GM12891 (cell line): ENCODE results near the gene UBXN2A.
A peak's percentile ranks its signal among the peaks of the same experiment; 100 is the strongest.

Experiments used
- DNase-seq: peaks from one replicate; pipeline ENCODE4 v3.0.0; 2011; ENCODE audit warnings: low spot score; ENCODE audit not compliant: insufficient read length
- FAIRE-seq: peaks from 2 replicates; lab custom pipeline; 2011; peaks lifted over from hg19 to GRCh38; lab: Jason Lieb, UNC
- PAX5 ChIP-seq: IDR thresholded peaks from 2 replicates; pipeline ENCODE4 v1.6.1; 2011; ENCODE audit warnings: low read length, moderate library complexity, mild to moderate bottlenecking; ENCODE audit not compliant: insufficient read depth, severe bottlenecking
- POLR2A ChIP-seq: IDR thresholded peaks from 2 replicates; pipeline ENCODE4 v1.6.1; 2011; ENCODE audit warnings: low read depth, low read length, control low read depth
- POLR2AphosphoS5 ChIP-seq: IDR thresholded peaks from 2 replicates; pipeline ENCODE4 v1.6.1; 2011; ENCODE audit warnings: low read depth, low read length, control low read depth
- POU2F2 ChIP-seq: IDR thresholded peaks from 2 replicates; pipeline ENCODE4 v1.6.1; 2011; ENCODE audit warnings: low read depth, mild to moderate bottlenecking, control low read depth, low read length, moderate library complexity
- SPI1 ChIP-seq: IDR thresholded peaks from 2 replicates; pipeline ENCODE4 v1.6.1; 2011; ENCODE audit warnings: low read depth, low read length, control low read depth
- TAF1 ChIP-seq: IDR thresholded peaks from 2 replicates; pipeline ENCODE4 v1.6.1; 2011; ENCODE audit warnings: low read depth, low read length, control low read depth

UBXN2A gene

DNA sequence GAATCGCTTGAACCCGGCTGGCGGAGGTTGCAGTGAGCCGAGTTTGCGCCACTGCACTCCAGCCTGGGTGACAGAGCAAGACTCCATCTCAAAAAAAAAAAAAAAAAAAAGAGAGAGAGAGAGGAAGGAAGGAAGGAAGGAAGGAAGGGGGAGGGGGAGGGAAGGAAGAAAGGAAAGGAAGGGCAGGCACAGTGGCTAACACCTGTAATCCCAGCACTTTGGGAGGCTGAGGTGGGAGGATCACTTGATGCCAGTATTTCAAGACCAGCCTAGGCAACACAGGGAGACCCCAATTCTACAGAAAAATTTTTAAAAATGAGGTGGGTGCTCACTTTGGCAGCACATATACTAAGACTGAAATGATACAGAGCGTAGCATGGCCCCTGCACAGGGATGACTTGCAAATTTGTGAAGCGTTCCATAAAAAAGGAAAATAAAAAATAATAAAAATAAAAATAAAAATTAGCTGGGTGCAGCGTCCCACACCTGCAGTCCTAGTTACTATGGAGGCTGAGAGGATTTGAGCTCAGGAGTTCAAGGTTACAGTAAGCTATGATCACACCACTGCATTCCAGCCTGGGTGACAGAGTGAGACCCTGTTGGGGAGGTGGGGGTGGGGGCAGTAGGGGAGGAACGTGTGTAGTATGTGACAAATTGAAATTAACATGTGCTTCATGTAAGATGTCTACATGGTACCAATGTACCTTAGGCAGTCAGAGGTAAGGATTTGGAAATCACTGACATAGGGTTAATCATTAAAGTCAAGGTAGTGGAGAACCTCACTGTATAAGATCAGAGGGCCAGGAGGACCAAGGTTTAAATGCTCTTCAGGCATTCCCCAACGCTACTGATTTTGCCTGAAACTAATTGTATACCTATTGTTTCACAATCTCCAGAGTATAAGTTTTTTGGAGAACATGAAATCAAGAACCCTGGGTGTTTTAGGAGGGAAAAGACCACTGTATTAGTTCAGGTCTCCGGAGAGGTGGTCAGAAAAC lies 105.5 kb downstream of the UBXN2A start:
- DNase-seq (no peak), FAIRE-seq (peak; percentile 50)
- TF ChIP-seq POLR2AphosphoS5: no peak
- no peak for TF ChIP-seq POLR2A
- TF ChIP-seq SPI1: no peak
- no peak for TF ChIP-seq TAF1
- no peak for TF ChIP-seq PAX5
- TF ChIP-seq POU2F2: no peak

DNA sequence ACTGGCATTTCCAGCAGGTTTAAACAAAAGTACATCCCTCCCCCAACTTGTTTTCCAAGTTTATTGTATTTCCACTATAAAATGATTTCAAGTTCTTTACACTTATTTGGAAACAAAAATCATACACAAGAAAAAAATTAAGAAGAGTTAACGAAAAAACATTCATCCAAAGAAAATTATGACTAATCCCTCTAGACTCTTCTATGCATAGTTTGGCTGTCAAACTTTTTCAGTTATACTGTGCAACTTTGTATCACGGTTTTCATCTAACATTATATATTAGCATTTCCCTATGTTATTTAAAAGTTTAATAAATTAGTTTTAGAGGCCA lies 106.3 kb downstream of the UBXN2A start:
- FAIRE-seq (no peak), DNase-seq (no peak)

DNA sequence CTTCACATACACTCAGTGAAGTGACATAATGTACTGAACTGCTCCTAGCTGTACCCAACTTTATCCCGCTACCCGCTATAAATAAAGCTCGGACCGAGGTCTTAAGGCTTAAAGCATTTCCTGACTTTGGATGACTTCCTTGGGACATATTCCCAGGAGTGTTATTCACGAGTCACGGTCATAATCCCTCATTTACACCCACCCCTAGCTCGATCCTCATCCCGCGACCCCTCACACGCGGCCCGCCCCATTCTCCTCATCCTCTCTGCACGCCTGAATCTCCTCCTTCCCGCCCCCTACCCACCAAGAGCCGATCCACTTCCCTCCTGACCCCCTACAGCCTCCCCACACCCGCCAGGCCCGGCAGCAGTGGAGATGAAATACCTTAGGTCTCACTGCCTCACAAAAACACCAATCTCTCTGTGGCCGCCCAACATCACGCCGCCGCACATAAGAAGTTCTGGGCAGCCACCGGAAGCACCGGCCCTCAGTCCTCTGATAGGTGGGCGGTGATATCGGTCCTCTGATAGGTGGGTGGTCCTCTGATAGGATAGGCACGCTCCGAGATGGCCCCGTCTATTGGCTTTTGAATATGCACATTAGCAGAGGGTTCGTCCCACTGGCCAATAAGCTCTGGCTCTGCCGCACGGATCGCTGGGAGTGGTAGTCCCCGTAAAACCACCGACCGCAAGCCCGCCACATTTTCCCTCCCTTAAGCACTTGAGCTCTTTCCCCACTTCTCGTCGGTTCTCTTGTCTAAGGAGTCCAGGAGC lies 106.9 kb downstream of the UBXN2A start, which contains the start of gene WDCP:
Gene WDCP (minus strand): TSS at position 462 of the 773 bp plus-strand sequence. CDS start 7,897 bp downstream, outside the sequence.
- DNase-seq: peak; percentile 73
- peak; percentile 90 for FAIRE-seq
- no peak for TF ChIP-seq SPI1
- peak; percentile 88 for TF ChIP-seq POU2F2
- TF ChIP-seq TAF1: peak; percentile 85
- peak; percentile 87 for TF ChIP-seq POLR2AphosphoS5
- TF ChIP-seq PAX5: no peak
- peak; percentile 88 for TF ChIP-seq POLR2A

More for the DNA sequence above, 106.3 kb downstream of the UBXN2A start:
- TF ChIP-seq POU2F2: no peak
- TF ChIP-seq TAF1: no peak

DNA sequence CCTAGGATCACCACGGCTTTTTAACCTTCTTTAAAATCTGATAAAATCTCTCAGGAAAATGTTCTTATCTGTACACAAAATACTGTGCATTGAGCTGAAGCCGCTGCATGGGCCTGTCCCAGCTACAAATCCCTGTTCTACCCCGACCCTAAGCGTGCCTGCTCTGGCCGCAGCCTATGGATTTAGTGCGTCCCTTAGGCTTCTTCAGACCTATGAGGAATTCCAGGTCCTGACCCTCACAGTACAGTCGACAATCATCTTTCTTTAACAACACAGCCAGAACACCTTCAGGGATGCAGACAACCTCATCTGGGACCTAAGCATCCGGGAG lies 107.4 kb downstream of the UBXN2A start:
- TF ChIP-seq POU2F2: no peak
- TF ChIP-seq PAX5: no peak
- TF ChIP-seq POLR2AphosphoS5: no peak
- TF ChIP-seq POLR2A: no peak
- TF ChIP-seq SPI1: no peak
- no peak for TF ChIP-seq TAF1
- no peak for FAIRE-seq

DNA sequence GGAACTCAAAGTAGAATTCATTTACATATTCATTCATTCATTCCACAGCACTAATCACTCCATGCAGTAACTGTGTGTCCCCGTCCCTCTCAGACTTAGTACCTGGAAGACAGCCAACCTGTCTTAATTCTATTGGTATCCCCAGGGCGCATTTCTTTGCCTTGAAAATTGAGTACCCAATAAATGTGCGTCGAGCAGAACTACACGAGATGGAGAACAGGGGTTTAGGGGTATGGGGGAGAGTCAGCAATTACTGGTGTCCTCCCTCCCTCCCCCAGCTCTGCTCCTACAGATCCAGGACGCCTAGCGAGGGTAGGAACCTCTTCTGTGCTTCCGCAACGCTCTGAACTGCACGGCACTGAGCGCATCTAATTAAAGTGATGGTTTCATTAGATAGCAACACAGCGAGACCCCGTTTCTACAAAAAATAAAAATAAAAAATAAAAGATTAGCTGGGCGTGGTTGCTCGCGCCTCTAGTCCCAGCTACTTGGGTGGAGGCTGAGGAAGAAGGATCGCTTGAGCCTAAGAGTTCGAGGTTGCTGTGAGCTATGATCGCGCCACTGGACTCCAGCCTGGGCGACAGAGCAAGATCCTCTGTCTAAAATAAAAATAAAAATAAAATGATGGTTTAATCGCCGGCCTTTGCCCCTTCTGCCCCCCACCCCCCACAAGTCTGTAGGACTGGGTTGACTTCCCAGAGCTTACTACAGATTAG lies 108.7 kb downstream of the UBXN2A start:
- DNase-seq (no peak), FAIRE-seq (no peak)
- TF ChIP-seq POU2F2: no peak
- no peak for TF ChIP-seq POLR2AphosphoS5
- TF ChIP-seq PAX5: no peak
- no peak for TF ChIP-seq POLR2A
- no peak for TF ChIP-seq SPI1
- TF ChIP-seq TAF1: no peak

More for the DNA sequence above, 107.4 kb downstream of the UBXN2A start:
- no peak for DNase-seq

DNA sequence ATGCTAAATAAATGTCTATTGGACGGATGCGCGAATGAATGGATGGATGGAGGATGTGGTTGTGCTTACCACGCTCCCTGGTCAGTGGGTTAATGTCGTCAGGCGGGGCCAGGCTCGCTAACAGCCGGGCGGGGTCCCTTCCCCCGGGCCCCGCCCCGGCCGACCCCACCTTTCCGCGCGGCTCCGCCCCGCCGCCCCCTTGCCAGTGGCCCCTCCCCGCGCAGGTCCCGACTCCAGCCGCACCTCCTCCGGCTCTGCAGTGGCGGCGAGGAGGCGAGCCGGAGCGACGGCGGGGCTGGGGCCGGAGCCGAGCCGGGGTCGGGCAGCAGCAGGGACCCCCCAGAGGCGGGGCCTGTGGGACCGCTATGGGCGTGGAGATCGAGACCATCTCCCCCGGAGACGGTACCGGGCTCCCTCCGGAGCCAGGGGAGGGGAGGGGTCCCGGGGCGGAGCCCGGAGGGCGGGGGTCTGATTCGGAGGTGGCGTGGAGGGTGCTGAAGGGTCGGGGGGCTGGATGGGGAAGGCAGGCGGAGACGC lies 109.3 kb downstream of the UBXN2A start, which contains the start of gene FKBP1B:
Gene FKBP1B (plus strand): TSS at position 257 of the 537 bp plus-strand sequence. CDS start 109 bp downstream, at position 366.
- no peak for TF ChIP-seq TAF1
- TF ChIP-seq PAX5: no peak
- no peak for TF ChIP-seq POLR2A
- FAIRE-seq (peak; percentile 38), DNase-seq (peak; percentile 47)

DNA sequence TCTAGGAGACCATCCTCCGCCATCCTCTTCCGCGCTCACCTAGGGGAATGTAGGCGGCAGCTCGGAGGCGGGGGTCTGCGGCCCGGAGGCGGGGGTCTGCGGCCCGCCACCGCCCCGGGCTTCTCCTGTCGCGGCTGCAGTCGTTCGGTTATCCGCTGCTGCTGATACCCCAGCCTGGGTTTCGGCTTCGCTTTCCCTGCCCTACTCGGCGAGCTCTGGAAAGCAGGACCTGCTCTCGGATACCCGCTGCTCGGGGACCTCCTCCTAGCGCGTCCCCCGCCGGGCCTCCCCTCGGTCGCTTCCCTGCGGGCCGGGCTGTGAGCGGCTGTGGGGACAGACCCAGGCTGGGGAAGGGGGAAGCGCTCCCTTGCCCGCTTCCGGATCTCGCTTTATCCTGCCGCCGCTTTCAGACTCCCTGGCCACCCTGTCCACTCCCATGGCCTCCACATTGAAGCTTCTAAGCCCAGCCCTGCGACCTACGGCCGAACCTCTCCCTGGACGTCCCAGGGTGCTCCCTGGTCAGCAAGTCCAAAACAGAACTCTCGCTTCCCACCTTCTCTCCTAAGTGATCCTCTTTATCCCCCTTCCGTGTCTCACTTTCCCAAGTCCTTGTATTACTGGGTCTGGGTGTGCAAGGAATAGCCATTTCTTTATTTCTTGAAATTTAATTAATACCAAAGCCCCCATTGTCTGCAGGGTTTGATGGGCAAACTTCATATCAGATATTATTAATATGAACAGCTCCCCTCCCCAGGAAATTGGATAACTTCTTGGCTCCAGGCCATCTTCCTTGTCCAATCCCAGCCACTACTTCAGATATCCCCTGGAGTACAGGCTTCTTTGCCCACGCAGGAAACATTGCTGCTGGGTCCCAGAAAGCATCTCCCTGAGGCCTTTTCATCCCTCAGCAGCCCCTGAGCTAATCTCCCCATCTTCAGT lies 110.0 kb downstream of the UBXN2A start:
- FAIRE-seq: no peak
- DNase-seq: no peak

DNA sequence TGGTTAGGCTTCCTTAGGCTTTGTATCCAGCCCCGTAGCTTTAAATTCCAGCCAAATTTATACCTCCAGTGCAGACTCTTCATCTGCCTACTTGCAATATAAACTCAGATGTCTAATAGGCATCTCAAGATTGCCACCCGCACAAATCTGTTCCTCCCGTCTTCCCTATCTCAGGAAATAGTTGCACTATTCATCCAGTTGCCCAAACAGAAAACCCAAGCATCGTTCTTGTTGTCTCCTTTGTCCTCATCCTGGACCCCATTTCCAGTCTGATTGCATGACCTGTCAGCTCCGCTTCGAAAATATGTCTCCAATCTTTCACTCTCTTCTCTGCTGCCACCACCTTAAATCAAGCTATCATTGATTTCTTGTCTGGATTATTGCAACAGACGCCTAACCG lies 111.6 kb downstream of the UBXN2A start:
- FAIRE-seq (no peak), DNase-seq (no peak)
- no peak for TF ChIP-seq PAX5
- no peak for TF ChIP-seq POLR2AphosphoS5
- TF ChIP-seq TAF1: no peak
- TF ChIP-seq POLR2A: no peak
- no peak for TF ChIP-seq POU2F2
- TF ChIP-seq SPI1: no peak

More for the DNA sequence above, 110.0 kb downstream of the UBXN2A start:
- TF ChIP-seq POU2F2: no peak
- TF ChIP-seq SPI1: 0 out of 2 replicates have a peak, but pooled peaks have one; percentile 19

DNA sequence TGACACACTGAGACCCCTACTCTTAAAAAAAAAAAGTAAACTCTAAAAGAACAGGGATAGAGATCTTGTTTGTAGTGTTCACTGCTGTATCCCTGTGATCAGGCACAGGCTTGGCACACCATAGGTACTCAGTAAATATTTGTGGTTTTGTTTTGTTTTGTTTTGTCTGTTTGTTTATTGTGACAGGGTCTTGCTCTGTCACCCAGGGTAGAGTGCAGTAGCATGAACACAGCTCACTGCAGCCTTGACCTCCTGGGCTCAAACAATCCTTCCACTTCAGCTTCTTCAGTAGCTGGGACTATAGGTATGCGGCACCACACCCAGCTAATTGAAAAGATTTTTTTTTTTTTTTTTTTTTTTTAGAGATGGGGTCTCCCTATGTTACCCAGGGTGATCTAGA lies 112.7 kb downstream of the UBXN2A start:
- DNase-seq (no peak), FAIRE-seq (no peak)
- TF ChIP-seq POLR2A: no peak
- TF ChIP-seq POLR2AphosphoS5: no peak
- no peak for TF ChIP-seq SPI1
- no peak for TF ChIP-seq POU2F2
- TF ChIP-seq TAF1: no peak
- TF ChIP-seq PAX5: no peak
